ENCODE measurements around the gene CHST3.

- TF ChIP-seq CTCF (conservative IDR thresholded peaks at IDR 0.05; ENCODE audit: low read depth, low read length) (no peak), EZH2 (IDR thresholded peaks at IDR 0.05; ENCODE audit: borderline replicate concordance, low read depth, low read length, poor library complexity, severe bottlenecking) (no peak)
Observed at GRCh38 chr10:72050873-72051272, 86.7 kb downstream of the CHST3 start.

Data from A673 (cell line).